Erythroblast (primary cell): ENCODE results near the gene LNX2.

Source experiments
- GATA1 ChIP-seq: IDR thresholded peaks from 2 replicates; pipeline ENCODE4 v1.6.1; 2011; ENCODE audit warnings: low read depth, mild to moderate bottlenecking, control low read depth, low read length, moderate library complexity
- POLR2A ChIP-seq: IDR thresholded peaks from 2 replicates; pipeline ENCODE4 v1.6.1; 2011; ENCODE audit warnings: mild to moderate bottlenecking, low read length

- TF ChIP-seq POLR2A (no peak), GATA1 (no peak)
Observed at GRCh38 chr13:27599096-27599495, 21.2 kb downstream of the LNX2 start.
